ENCODE results near the gene STK32C.

Gene STK32C

GRCh38 chr10:132332433-132332754 lies 24.6 kb upstream of the STK32C start:
- peak; percentile 15 for ATAC-seq
- TF ChIP-seq ESRRG (CRISPR knock-in tag; IDR thresholded peaks at IDR 0.05) (no peak), ISL1 (CRISPR knock-in tag; IDR thresholded peaks at IDR 0.05) (no peak), GLIS3 (CRISPR knock-in tag; IDR thresholded peaks at IDR 0.05) (no peak), ZNF70 (CRISPR knock-in tag; IDR thresholded peaks at IDR 0.05) (no peak), POU6F1 (CRISPR knock-in tag; IDR thresholded peaks at IDR 0.05; ENCODE audit: borderline replicate concordance, low read depth) (no peak), TCF4 (CRISPR knock-in tag; IDR thresholded peaks at IDR 0.05; ENCODE audit: borderline replicate concordance) (no peak), ZFP30 (CRISPR knock-in tag; IDR thresholded peaks at IDR 0.05) (no peak), PATZ1 (CRISPR knock-in tag; IDR thresholded peaks at IDR 0.05; ENCODE audit: borderline replicate concordance) (no peak), SNAI2 (CRISPR knock-in tag; IDR thresholded peaks at IDR 0.05) (no peak), ZC3H10 (CRISPR knock-in tag; IDR thresholded peaks at IDR 0.05) (no peak), ZNF8 (CRISPR knock-in tag; IDR thresholded peaks at IDR 0.05) (no peak), CREB5 (CRISPR knock-in tag; IDR thresholded peaks at IDR 0.05; ENCODE audit: low read depth) (no peak), RARB (CRISPR knock-in tag; IDR thresholded peaks at IDR 0.05) (no peak), CSRNP3 (CRISPR knock-in tag; IDR thresholded peaks at IDR 0.05) (no peak), CSDC2 (CRISPR knock-in tag; IDR thresholded peaks at IDR 0.05) (no peak), OSR1 (CRISPR knock-in tag; IDR thresholded peaks at IDR 0.05) (no peak)

- TF ChIP-seq ZNF8 (CRISPR knock-in tag; IDR thresholded peaks at IDR 0.05) (no peak), ARNTL (CRISPR knock-in tag; IDR thresholded peaks at IDR 0.05; ENCODE audit: borderline replicate concordance, low read depth) (no peak), ZFP3 (CRISPR knock-in tag; IDR thresholded peaks at IDR 0.05) (no peak), ISL1 (CRISPR knock-in tag; IDR thresholded peaks at IDR 0.05) (no peak), BACH2 (CRISPR knock-in tag; IDR thresholded peaks at IDR 0.05; ENCODE audit: borderline replicate concordance) (no peak), ZC3H10 (CRISPR knock-in tag; IDR thresholded peaks at IDR 0.05) (no peak), GLIS3 (CRISPR knock-in tag; IDR thresholded peaks at IDR 0.05) (no peak), PPARA (CRISPR knock-in tag; IDR thresholded peaks at IDR 0.05; ENCODE audit: borderline replicate concordance) (no peak), ZNF565 (CRISPR knock-in tag; conservative IDR thresholded peaks at IDR 0.05; ENCODE audit: low read depth) (no peak), ZFP30 (CRISPR knock-in tag; IDR thresholded peaks at IDR 0.05) (no peak), ZNF70 (CRISPR knock-in tag; IDR thresholded peaks at IDR 0.05) (no peak), SNAI2 (CRISPR knock-in tag; IDR thresholded peaks at IDR 0.05) (no peak), TOX (CRISPR knock-in tag; IDR thresholded peaks at IDR 0.05; ENCODE audit: borderline replicate concordance) (no peak), CSRNP3 (CRISPR knock-in tag; IDR thresholded peaks at IDR 0.05) (no peak), TCF4 (CRISPR knock-in tag; IDR thresholded peaks at IDR 0.05; ENCODE audit: borderline replicate concordance) (no peak)
- ATAC-seq: peak; percentile 87
These were observed 24.1 kb upstream of the STK32C start, which contains the start of gene LRRC27 for GRCh38 chr10:132331601-132332432. Gene LRRC27, plus strand, starts transcription at chr10:132332193. Its CDS starts 1,332 bp downstream, at chr10:132333525.

GRCh38 chr10:132330486-132330833 lies 22.7 kb upstream of the STK32C start:
- no peak for ATAC-seq
- no peak for TF ChIP-seq SNAI2 (CRISPR knock-in tag; IDR thresholded peaks at IDR 0.05)
- TF ChIP-seq BACH2 (CRISPR knock-in tag; IDR thresholded peaks at IDR 0.05; ENCODE audit: borderline replicate concordance): no peak
- no peak for TF ChIP-seq ZNF565 (CRISPR knock-in tag; conservative IDR thresholded peaks at IDR 0.05; ENCODE audit: low read depth)
- no peak for TF ChIP-seq TCF4 (CRISPR knock-in tag; IDR thresholded peaks at IDR 0.05; ENCODE audit: borderline replicate concordance)
- no peak for TF ChIP-seq GLIS3 (CRISPR knock-in tag; IDR thresholded peaks at IDR 0.05)
- TF ChIP-seq ZFP3 (CRISPR knock-in tag; IDR thresholded peaks at IDR 0.05): no peak
- TF ChIP-seq ISL1 (CRISPR knock-in tag; IDR thresholded peaks at IDR 0.05): no peak
- no peak for TF ChIP-seq OSR1 (CRISPR knock-in tag; IDR thresholded peaks at IDR 0.05)
- no peak for TF ChIP-seq ZNF8 (CRISPR knock-in tag; IDR thresholded peaks at IDR 0.05)
- TF ChIP-seq ESRRG (CRISPR knock-in tag; IDR thresholded peaks at IDR 0.05): no peak
- TF ChIP-seq ZC3H10 (CRISPR knock-in tag; IDR thresholded peaks at IDR 0.05): no peak
- no peak for TF ChIP-seq CSRNP3 (CRISPR knock-in tag; IDR thresholded peaks at IDR 0.05)
- TF ChIP-seq TSHZ2 (CRISPR knock-in tag; IDR thresholded peaks at IDR 0.05): no peak
- TF ChIP-seq ZNF70 (CRISPR knock-in tag; IDR thresholded peaks at IDR 0.05): no peak

All from SK-N-SH treated with all-trans-retinoic acid at 6 μM for 48 hours (cell line).